Measurements from ENCODE around the gene HEBP2. TPM values are rescaled to one million over a fixed set of nuclear protein-coding genes. Genes with fewer than 3 reads are reported as not detected.

The HEBP2 gene
- total RNA-seq, 1 donor from 2014 or later = 103 TPM

DNA sequence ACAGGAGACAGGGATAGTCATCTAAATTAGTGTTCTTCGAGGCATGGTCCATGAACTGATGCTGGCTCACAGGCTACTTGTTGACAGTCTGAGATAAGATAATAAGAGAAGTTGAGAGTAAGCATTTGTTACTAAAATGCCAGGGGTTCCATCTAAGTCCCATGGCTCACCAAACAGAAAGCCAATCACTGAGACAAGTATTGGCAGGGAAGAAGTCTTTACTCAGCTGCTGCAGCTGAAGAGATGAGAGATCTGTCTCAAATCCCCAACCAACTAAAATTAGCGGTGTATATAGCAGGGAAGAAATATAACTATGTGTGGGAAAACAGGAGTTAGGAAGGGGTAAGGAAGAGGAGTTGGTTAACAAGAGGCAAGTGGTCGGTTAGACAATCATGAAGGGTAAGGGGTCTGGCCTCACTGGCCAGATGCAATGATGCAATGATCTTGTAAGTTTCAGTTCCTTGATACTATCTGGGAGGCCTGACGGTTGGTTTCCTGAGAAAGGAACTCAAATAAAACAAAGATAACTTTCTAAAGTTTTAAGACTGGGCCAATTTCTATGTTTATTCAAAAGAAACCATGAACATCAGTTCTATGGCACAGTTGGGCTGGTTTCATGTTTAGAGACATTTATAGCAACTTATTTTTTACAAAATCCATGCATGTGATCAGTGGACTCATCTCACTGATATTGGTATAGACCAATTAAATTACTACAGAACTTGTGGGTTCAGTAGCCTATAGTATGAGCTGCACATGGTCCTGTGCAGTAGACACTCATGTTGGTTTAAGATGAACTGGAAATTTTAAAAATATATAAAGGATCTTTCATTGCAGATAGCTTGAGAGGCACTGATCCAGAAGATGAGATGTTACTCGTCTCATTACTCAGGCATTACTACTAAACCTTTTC lies 9.9 kb upstream of the HEBP2 start:
- intact Hi-C loops (cut with DNase I) = no loop called here
- DNase-seq (ENCODE audit: missing footprints) = no peak
- peak; percentile 90 for ATAC-seq

DNA sequence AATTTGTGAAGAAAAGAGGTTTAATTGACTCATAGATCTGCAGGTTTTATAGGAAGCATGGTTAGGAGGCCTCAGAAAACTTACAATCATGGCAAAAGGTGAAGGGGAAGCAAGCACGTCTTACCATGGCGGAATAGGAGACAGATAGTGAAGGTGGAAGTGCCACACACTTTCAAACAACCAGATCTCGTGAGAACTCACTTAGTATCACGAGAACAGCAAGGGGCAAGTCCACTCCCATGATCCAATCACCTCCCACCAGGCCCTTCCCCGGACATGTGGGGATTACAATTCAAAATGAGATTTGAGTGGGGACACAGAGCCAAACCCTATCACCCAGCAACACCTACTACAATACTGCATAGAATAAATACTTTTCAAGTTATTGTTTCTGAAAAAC lies 7.3 kb upstream of the HEBP2 start:
- intact Hi-C loops (cut with DNase I) = no loop called here

DNA sequence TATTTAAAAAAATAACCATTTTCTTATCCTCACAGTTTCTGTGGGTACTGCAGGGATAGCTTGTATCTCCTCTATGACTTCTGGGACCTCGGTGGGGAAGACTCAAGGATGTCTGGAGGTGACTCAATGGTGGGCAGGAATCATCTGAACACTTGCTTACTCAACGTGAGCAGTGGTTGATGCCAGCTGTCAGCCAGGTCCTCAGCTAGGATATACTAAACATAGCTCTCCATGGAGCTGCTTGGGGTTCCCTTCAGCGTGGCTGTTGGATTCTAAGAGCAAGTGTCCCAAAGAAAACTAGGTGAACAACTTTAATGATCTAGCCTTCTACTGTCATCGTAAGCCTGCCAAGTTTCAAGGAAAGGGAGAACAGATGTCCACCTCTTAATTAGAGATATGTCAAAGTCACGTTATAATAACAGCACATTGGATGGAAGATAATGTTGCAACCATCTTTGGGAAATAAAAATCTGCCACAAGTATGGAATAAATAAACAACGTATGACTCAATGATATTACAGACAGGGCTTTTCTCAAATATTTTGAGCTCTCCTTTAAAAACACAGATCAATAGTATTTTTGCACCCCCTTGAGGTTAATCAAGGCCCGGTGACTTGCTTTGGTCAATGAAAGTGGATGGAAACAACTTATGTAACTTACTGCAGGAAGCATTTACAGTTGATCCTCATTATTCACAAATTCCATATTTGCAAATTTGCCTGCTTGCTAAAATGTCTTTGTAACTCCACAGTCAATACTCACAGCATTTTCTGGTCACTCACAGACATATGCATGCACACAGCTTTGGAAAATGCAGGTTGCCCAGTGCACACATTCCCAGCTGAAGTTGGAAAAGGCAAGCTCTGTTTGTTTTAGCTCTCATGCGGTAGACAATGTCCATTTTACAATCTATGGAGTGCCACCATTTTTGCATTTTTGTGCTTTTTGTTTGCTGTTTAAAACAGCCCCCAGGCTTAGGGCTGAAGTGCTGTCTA lies 6.6 kb upstream of the HEBP2 start:
- ATAC-seq (peak; percentile 65), DNase-seq (ENCODE audit: missing footprints) (no peak)
- intact Hi-C loops (cut with DNase I) = no loop called here

More for the DNA sequence above, 7.3 kb upstream of the HEBP2 start:
- DNase-seq (ENCODE audit: missing footprints) = no peak
- ATAC-seq = no peak

- ATAC-seq (no peak), DNase-seq (ENCODE audit: missing footprints) (no peak)
- intact Hi-C loops (cut with DNase I) = loop anchor here (5.0 kb wide), 3 partner anchors 93 to 293 kb away; partner anchors contain the start of gene PERP
These were observed 3.7 kb upstream of the HEBP2 start for GRCh38 chr6:138400326-138400725.

DNA sequence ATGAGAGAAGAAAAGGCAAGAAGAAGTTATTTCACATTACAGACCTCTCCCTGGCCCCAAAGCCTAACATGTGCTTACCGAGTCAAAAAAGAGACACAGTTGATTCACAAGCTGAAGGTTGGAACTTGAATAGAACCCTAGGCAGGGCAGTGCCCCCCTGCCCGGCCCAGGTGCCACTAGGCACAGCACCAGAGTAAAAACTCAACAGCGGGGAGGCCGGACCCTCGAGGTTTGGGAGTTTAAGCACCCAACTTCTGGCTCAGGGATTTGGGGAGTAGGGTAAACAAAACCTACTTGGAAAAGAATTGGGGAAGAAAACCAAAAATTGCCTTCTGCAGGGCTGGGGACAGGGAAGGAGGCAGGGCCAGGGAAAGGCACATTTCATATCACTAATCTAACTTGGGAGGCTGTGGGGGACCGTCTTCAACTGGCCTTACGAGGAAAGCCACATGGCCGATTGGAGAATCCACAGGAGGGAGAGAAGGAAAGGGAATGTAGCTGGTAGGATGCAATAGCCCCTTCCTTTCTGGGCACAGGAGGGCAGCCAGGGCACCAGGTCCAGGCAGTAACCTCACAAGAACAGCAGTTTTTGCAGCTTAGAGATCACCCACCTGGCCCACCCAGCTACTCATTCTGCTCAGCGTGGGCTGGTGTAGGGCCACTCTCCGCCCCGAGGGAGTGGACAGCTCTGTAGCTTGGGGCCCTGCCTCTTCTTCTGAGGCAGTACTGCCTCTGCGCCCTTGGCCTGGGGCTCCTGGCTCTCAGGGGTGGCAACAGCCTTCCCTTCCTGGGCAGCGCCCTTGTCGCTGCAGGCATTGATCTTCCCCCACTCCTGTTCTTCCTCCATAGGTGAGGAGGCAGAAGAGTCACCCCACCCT lies 1.8 kb upstream of the HEBP2 start:
- intact Hi-C loops (cut with DNase I) = loop anchor here (5.0 kb wide), 3 partner anchors 95 to 295 kb away; partner anchors contain the start of gene PERP
- no peak for ATAC-seq
- DNase-seq (ENCODE audit: missing footprints) = no peak

- ATAC-seq (no peak), DNase-seq (ENCODE audit: missing footprints) (no peak)
- intact Hi-C loops (cut with DNase I) = loop anchor here (5.0 kb wide), 3 partner anchors 96 to 296 kb away; partner anchors contain the start of gene PERP
These were observed 1.2 kb upstream of the HEBP2 start for GRCh38 chr6:138402838-138403187.

DNA sequence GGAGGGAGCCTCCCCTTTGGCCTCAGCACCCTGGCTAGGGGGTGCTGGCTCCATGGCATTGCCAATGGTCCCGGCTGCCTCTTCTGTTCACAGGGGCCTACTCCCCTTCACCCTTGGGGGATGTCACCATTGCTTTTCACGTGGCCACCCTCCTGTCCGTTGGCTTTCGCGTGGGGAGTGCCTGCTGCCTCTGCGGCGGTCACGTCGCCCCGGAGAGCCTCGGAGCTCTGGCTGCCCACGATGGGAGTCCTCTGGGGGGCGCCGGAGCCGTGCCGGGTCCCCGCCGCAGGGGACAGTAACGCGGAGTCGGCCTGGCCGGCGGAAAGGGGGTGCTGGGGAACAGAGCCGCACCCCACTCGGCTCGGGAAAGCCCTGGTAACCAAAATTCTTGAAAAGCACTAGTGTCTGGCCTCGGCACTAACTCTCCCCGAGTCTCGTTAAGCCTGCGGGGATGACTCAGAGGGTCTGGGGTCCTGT lies 661 bp upstream of the HEBP2 start:
- intact Hi-C loops (cut with DNase I) = loop anchor here (5.0 kb wide), 3 partner anchors 96 to 296 kb away; partner anchors contain the start of gene PERP
- ATAC-seq (peak; percentile 48), DNase-seq (ENCODE audit: missing footprints) (peak; percentile 74)

- ATAC-seq = no peak
- no peak for DNase-seq (ENCODE audit: missing footprints)
- intact Hi-C loops (cut with DNase I) = loop anchor here (5.0 kb wide), 3 partner anchors 98 to 298 kb away; partner anchors contain the start of gene PERP
These were observed 779 bp downstream of the HEBP2 start for GRCh38 chr6:138404666-138405337.

DNA sequence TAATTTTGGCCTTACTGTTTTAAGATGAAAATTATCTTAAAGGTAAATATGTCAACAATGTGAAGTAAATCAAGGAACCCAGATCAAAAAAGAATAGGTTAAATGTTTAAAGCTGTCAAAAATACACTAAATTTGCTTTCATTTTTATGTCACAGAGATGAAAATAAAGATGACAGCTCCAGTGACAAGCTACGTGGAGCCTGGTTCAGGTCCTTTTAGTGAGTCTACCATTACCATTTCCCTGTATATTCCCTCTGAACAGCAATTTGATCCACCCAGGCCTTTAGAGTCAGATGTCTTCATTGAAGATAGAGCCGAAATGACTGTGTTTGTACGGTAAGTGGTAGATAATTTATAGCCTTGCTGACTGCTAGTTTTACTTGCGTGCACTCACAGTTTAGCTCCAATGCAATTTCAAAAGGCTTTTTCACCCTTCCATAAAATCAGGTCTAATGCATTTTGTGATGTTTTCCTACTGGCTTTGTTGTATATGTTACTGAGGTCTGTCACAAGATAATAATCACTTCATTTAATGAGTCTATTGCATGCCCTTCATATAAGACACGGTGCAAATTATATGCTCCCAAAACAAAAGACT lies 1.9 kb downstream of the HEBP2 start:
- intact Hi-C loops (cut with DNase I) = no loop called here
- ATAC-seq = no peak
- no peak for DNase-seq (ENCODE audit: missing footprints)

DNA sequence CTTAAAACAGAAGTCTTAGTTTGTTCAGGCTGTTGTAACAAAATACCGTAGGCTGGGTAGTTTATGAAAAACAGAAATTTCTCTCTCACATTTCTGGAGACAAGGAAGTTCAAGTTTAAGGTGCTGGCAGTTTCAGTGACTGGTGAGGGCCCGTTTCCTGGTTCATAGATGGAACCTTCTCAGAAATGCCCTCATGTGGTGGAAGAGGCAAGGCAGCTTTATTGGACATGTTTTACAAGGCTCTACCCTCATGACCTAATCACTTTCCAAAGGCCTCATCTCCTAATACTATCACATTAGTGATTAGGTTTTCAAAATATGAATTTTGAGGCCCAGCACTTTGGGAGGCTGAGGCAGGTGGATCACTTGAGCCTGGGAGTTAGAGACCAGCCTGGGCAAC lies 2.4 kb downstream of the HEBP2 start:
- DNase-seq (ENCODE audit: missing footprints) (no peak), ATAC-seq (no peak)
- intact Hi-C loops (cut with DNase I) = no loop called here

DNA sequence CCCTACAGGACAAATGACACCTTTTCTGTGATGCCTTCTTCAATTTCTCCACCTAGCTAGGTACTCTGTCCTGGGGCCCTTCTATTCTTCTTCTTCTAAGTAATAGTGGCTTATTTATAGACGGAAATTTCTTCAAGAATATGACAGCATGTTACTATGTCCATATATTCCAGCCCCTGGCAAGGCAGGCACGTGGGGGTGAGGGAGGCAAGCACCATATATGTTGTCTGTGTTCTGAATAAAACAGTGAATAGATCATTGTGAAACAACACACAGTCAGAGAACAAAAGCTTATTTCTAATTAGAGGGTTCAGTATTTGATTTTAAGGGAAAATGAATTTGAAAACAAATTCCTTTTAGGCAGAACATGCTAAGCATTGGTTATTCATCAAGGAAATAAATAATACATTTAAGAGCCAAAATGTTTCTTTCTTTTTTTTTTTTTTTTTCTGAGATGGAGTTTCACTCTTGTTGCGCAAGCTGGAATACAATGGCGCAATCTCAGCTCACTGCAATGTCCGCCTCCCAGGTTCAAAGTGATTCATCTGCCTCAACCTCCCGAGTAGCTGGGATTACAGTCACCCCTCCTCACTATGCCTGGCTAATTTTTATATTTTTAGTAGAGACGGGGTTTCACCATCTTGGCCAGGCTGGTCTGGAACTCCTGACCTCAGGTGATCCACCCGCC lies 6.2 kb downstream of the HEBP2 start:
- intact Hi-C loops (cut with DNase I) = no loop called here
- no peak for DNase-seq (ENCODE audit: missing footprints)
- ATAC-seq = no peak

DNA sequence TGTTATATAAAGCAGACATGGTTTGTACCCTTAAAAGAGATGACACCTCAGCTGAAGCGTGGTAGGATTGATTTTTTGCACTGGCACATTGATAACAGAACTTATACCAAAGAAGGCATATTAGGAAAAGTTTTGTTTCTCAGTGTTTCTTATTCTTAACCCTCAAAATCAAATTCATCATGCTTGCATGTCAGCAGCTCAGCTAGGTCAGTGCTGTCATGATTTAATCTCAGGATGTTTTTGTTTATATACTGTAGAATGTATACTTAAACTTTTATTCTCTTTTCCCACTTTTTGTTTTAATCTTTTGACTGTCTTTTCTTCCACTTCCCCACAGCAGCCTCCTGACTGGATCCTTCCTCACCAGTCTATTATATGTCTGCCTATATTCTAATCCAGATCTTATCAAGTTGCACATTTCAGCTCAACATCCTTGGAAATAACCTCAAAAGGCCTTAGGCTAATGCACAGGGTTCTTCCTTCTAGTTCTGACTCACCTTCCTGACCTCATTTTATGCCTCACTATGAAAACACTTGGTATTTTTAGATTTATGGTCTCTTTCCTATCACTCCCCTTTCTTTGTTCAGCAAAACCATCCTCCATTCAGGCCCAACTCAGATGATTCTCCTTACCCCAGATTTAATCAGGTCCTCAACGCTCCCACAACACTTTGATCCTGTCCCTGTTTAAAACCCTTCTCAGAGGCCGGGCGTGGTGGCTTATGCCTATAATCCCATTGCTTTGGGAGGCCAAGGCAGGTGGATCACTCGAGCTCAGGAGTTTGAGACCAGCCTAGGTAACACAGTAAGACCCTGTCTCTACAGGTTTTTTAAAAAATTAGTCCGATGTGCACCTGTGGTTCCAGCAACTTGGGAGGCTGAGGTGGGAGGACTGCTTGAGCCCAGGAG lies 7.2 kb downstream of the HEBP2 start:
- ATAC-seq = no peak
- intact Hi-C loops (cut with DNase I) = no loop called here

GRCh38 chr6:138415125-138415524 lies 11.1 kb downstream of the HEBP2 start:
- DNase-seq (ENCODE audit: missing footprints) (no peak), ATAC-seq (no peak)
- intact Hi-C loops (cut with DNase I) = no loop called here

More for the DNA sequence above, 7.2 kb downstream of the HEBP2 start:
- no peak for DNase-seq (ENCODE audit: missing footprints)

DNA sequence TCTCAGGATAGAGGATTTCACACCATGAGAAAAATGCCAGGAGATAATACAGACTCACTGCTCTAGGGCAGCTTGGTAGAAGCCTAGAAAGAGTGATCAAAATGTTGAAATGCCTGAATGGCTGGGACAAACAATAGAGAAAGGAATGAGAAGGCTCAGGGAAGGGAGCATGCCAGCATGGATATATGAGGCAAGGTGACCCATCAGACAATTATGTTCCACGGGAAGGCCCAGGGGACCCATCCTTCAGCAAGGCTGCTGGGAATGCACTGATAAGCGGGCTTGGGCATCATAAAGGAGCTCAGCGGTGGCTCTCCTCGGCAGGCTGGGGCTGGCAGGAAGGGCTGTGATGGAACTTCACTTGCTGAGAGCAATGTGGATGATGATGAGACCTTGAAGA lies 12.2 kb downstream of the HEBP2 start:
- no peak for ATAC-seq
- no peak for DNase-seq (ENCODE audit: missing footprints)

GRCh38 chr6:138417493-138418117 lies 13.6 kb downstream of the HEBP2 start:
- ATAC-seq (no peak), DNase-seq (ENCODE audit: missing footprints) (no peak)
- intact Hi-C loops (cut with DNase I) = no loop called here

More for the DNA sequence above, 12.2 kb downstream of the HEBP2 start:
- intact Hi-C loops (cut with DNase I) = no loop called here
